Lower leg skin (tissue), 4 donors: ENCODE results near the gene ARHGAP10. TPM values are rescaled to one million over a fixed set of nuclear protein-coding genes. Genes with fewer than 3 reads are reported as not detected.

Source experiments
- DNase-seq, 2 donors: peaks; one replicate each; pipeline ENCODE4 v3.0.0-alpha.2; 2019; ENCODE audit warnings: low spot score in 2 of 2
- H3K4me3 ChIP-seq: fragments of 200-600 bp; sonication (generic); 2 replicates; pipeline ENCODE4 v1.5.1; 2017; ENCODE audit warnings: mild to moderate bottlenecking, low read depth; ENCODE audit not compliant: poor library complexity, severe bottlenecking
- POLR2A ChIP-seq, 2 donors: fragments of 450-650 bp; IDR thresholded peaks; one replicate each; pipeline ENCODE4 v1.6.1; 2016 to 2017; ENCODE audit warnings: antibody characterized with exemption in 2 of 2, mild to moderate bottlenecking in 1 of 2, moderate library complexity in 1 of 2
- WGBS, 2 donors: methylation state at CpG; one replicate each; pipeline ENCODE4 v1.1.5; 2018; 5-methylcytosine and 5-hydroxymethylcytosine counted together
- intact Hi-C: fragments of 100-400 bp; cut with DNase I; formaldehyde crosslinking; loops from one replicate; pipeline ENCODE4 v1.15.0; 2023; ENCODE audit warnings: low total_unique reads
- total RNA-seq, 4 donors: library from RNA; depleted of rRNA; stranded (reverse); fragments of >200 nt; gene quantifications; one replicate each; pipeline ENCODE4 v1.1.0, GENCODE V29; 2016
- TF ChIP-seq, protein P1 (sequence below), 3 donors: fragments of 450-650 bp; IDR thresholded peaks; one replicate each; pipeline ENCODE4 v1.5.1; 2016; ENCODE audit warnings: antibody characterized with exemption in 3 of 3, mild to moderate bottlenecking in 3 of 3, moderate library complexity in 2 of 3

The ARHGAP10 gene
- total RNA-seq, 4 donors from 2014 or later: 30.6 to 45.8 (median 37.9) TPM

DNA sequence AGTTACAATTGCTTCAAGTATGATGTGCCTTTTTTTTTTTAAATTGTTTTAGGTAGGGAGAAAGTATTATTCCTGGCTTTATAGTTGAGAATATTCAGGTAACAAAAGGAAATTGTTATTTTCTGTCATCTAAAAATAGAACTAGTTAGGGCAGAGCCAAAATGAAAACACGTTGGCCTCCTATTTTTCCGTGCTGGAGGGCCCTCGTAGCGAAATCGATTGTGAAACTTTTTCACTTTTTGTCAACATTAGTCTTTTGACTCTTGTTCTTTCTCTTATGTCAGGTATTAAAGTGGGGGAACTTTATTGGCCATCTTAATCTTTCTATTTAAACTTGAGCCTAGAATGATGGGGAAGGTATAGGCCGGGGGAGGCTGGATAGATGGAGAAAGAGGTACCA lies 104.9 kb downstream of the ARHGAP10 start:
- WGBS, 2 donors: 73 to 78% methylated on average over 6 of the region's 6 CpGs
- no peak overlapping the region for H3K4me3 ChIP-seq
- intact Hi-C loops: no loop called here
- no peak for DNase-seq
- TF ChIP-seq, protein P1, sequence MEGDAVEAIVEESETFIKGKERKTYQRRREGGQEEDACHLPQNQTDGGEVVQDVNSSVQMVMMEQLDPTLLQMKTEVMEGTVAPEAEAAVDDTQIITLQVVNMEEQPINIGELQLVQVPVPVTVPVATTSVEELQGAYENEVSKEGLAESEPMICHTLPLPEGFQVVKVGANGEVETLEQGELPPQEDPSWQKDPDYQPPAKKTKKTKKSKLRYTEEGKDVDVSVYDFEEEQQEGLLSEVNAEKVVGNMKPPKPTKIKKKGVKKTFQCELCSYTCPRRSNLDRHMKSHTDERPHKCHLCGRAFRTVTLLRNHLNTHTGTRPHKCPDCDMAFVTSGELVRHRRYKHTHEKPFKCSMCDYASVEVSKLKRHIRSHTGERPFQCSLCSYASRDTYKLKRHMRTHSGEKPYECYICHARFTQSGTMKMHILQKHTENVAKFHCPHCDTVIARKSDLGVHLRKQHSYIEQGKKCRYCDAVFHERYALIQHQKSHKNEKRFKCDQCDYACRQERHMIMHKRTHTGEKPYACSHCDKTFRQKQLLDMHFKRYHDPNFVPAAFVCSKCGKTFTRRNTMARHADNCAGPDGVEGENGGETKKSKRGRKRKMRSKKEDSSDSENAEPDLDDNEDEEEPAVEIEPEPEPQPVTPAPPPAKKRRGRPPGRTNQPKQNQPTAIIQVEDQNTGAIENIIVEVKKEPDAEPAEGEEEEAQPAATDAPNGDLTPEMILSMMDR (IDR thresholded peaks at IDR 0.05): no peak
- TF ChIP-seq POLR2A (IDR thresholded peaks at IDR 0.05): no peak

GRCh38 chr4:147837435-147837834 lies 105.5 kb downstream of the ARHGAP10 start:
- intact Hi-C loops: no loop called here
- TF ChIP-seq POLR2A (IDR thresholded peaks at IDR 0.05): no peak
- TF ChIP-seq, protein P1 (IDR thresholded peaks at IDR 0.05): no peak
- WGBS, 2 donors: 53 to 59% methylated on average over 1 of the region's 1 CpG
- DNase-seq: no peak
- no peak overlapping the region for H3K4me3 ChIP-seq

DNA sequence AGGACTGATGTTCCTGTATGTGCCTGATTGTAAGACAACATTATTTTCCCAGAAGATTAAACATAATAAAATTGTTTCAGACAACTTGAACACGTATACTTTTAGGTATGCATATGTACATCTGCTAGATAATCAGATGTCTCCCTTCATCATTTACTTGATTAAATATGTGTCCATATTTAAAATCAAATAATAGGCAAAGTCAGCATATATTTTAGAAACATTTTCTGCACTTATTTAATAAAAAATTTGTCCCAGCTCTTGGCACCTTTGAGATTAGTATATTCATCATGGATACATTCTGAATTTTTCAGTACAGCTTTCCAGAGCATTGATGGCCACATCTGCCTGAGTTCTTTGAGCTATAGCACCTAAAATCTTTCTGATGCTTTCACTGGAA lies 106.0 kb downstream of the ARHGAP10 start:
- DNase-seq: no peak
- TF ChIP-seq, protein P1 (IDR thresholded peaks at IDR 0.05): no peak
- H3K4me3 ChIP-seq: no peak overlapping the region
- intact Hi-C loops: no loop called here
- WGBS, 2 donors: 97 to 98% methylated on average over 1 of the region's 1 CpG

DNA sequence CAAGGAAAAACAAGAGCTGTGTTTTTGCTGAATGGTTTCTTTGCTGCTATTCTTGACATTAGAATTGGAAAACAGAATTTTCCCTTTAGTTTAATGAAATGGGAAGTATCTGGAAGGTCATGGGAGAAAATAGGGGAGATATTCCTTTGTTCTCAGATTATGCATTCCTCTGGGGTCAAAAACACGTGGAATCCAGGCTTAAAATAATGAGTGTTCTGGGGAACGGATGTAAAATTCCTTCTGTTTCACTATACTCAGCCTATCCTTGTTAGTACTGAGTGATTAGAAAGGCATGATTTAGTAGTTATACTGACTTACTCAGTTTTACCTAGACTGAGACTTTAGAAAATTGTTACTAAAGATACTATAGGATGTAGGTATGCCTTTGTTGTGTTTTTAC lies 107.3 kb downstream of the ARHGAP10 start:
- DNase-seq: no peak
- intact Hi-C loops: no loop called here
- H3K4me3 ChIP-seq: no peak overlapping the region
- 80 to 86% methylated on average over 2 of the region's 2 CpGs for WGBS, 2 donors
- TF ChIP-seq POLR2A (IDR thresholded peaks at IDR 0.05): no peak
- TF ChIP-seq, protein P1 (IDR thresholded peaks at IDR 0.05): no peak

- no peak overlapping the region for H3K4me3 ChIP-seq
- 94 to 97% methylated on average over 3 of the region's 3 CpGs for whole genome bisulfite sequencing, 2 donors
- no peak for DNase-seq
- intact Hi-C loops: no loop called here
- TF ChIP-seq, protein P1 (IDR thresholded peaks at IDR 0.05): no peak
- no peak for TF ChIP-seq POLR2A (IDR thresholded peaks at IDR 0.05)
Measured at GRCh38 chr4:147839663-147840062, 107.8 kb downstream of the ARHGAP10 start.
